HCT116 (cell line): ENCODE data around the gene MOK. TPM values are rescaled to one million over a fixed set of nuclear protein-coding genes. Genes with fewer than 3 reads are reported as not detected.
A peak's percentile ranks its signal among the peaks of the same experiment; 100 is the strongest.

ENCODE experiments used
- ATAC-seq: fragments of 200-7000 bp; cut with Tn5 transposase; 2 replicates; pipeline ENCODE4 v1.9.1; 2020; ENCODE audit warnings: mild to moderate bottlenecking, moderate library complexity
- BruUV-seq: library from RNA; stranded (reverse); fragments of 400-500 nt; replicated peaks from 2 replicates; lab custom pipeline; 2021; lab: Mats Ljungman, UMichigan
- CTCF ChIA-PET: fragments of 300-600 bp; sonication (Branson Sonifier 250); formaldehyde crosslinking; loops from one replicate; lab custom pipeline; 2021; ENCODE audit warnings: antibody characterized with exemption; lab: Charles Lee
- POLR2A ChIA-PET: fragments of 300-600, 350-600 bp; sonication (Branson Sonifier 250); formaldehyde crosslinking; loops from one replicate; lab custom pipeline; 2021; ENCODE audit warnings: antibody characterized with exemption; lab: Charles Lee
- RAD21 ChIA-PET, 2 experiments: fragments of 300-600 bp; sonication (Branson Sonifier 250); formaldehyde crosslinking; loops; one replicate each; lab custom pipeline; 2023; ENCODE audit warnings: low total read pairs in 2 of 2; ENCODE audit not compliant: uncharacterized antibody in 2 of 2, unreplicated experiment in 2 of 2, low non-redundant PET in 1 of 2; lab: Charles Lee
- DNase-seq: peaks from one replicate; pipeline ENCODE4 v3.0.0-alpha.2; 2010; ENCODE audit warnings: low read depth, low spot score
- H2AFZ ChIP-seq: fragments of 200-600 bp; shearing (Covaris generic), sonication (generic); 2 replicates; pipeline ENCODE4 v1.6.1; 2017; ENCODE audit warnings: low read depth, mixed run types, mixed read lengths, antibody characterized with exemption, low read length; ENCODE audit not compliant: poor library complexity, severe bottlenecking
- H3K27ac ChIP-seq: 2 replicates; pipeline ENCODE4 v1.5.1; 2012; ENCODE audit warnings: low read depth, low read length
- H3K27me3 ChIP-seq: fragments of 200-600 bp; sonication (generic); 2 replicates; pipeline ENCODE4 v1.6.1; 2016; ENCODE audit warnings: mixed run types, low read length, mixed read lengths; ENCODE audit not compliant: insufficient read depth
- H3K36me3 ChIP-seq, 2 experiments: fragments of 200-500 bp in 1 of 2; fragments of 200-600 bp in 1 of 2; sonication (Bioruptor generic) in 1 of 2; sonication (generic) in 1 of 2; 2 replicates each; pipeline versions ENCODE4 v1.5.1 to v1.6.1; 2014 to 2016; ENCODE audit warnings: low read length in 2 of 2, inconsistent platforms in 1 of 2, mixed read lengths in 1 of 2, mixed run types in 1 of 2; ENCODE audit not compliant: insufficient read depth in 2 of 2, control insufficient read depth in 1 of 2
- H3K4me1 ChIP-seq, 2 experiments: fragments of 200-600 bp in 1 of 2; sonication (generic) in 1 of 2; 2 replicates each; pipeline versions ENCODE4 v1.5.1 to v1.6.1; 2012 to 2017; ENCODE audit warnings: low read length in 2 of 2, inconsistent platforms in 1 of 2, mild to moderate bottlenecking in 1 of 2, mixed read lengths in 1 of 2, mixed run types in 1 of 2, moderate library complexity in 1 of 2; ENCODE audit not compliant: insufficient read depth in 2 of 2, control insufficient read depth in 1 of 2
- H3K4me2 ChIP-seq: fragments of 200-600 bp; sonication (generic); 2 replicates; pipeline ENCODE4 v1.6.1; 2017; ENCODE audit warnings: mixed run types, low read length, mixed read lengths
- H3K4me3 ChIP-seq, 2 experiments: fragments of 200-600 bp in 1 of 2; sonication (generic) in 1 of 2; replicated peaks in 1 of 2; 2 replicates each; pipeline ENCODE4 v1.5.1; 2011 to 2016; ENCODE audit warnings: low read length in 2 of 2, control low read depth in 1 of 2, low read depth in 1 of 2, mild to moderate bottlenecking in 1 of 2, mixed read lengths in 1 of 2, mixed run types in 1 of 2
- H3K79me2 ChIP-seq: fragments of 200-600 bp; sonication (generic); 2 replicates; pipeline ENCODE4 v1.6.1; 2017; ENCODE audit warnings: mild to moderate bottlenecking, mixed run types, low read length, moderate library complexity, mixed read lengths; ENCODE audit not compliant: insufficient read depth
- H3K9ac ChIP-seq: fragments of 200-600 bp; sonication (generic); 2 replicates; pipeline ENCODE4 v1.6.1; 2016; ENCODE audit warnings: low read length, mixed read lengths
- H3K9me2 ChIP-seq: fragments of 200-600 bp; sonication (generic), shearing (Covaris generic); 2 replicates; pipeline ENCODE4 v1.6.1; 2017; ENCODE audit warnings: mixed run types, mild to moderate bottlenecking, moderate library complexity; ENCODE audit not compliant: insufficient read depth
- H3K9me3 ChIP-seq, 2 experiments: fragments of 200-500 bp in 1 of 2; fragments of 200-600 bp in 1 of 2; sonication (Bioruptor generic) in 1 of 2; sonication (generic) in 1 of 2; 2 replicates each; pipeline ENCODE4 v1.6.1; 2014 to 2017; ENCODE audit warnings: low read length in 2 of 2, mixed read lengths in 2 of 2, inconsistent platforms in 1 of 2, low read depth in 1 of 2, mild to moderate bottlenecking in 1 of 2, mixed run types in 1 of 2, moderate library complexity in 1 of 2; ENCODE audit not compliant: control insufficient read depth in 1 of 2, insufficient read depth in 1 of 2
- H4K20me1 ChIP-seq: fragments of 200-600 bp; sonication (generic), shearing (Covaris generic); 2 replicates; pipeline ENCODE4 v1.6.1; 2017; ENCODE audit warnings: mixed run types, mild to moderate bottlenecking, moderate library complexity; ENCODE audit not compliant: insufficient read depth
- ATF3 ChIP-seq: IDR thresholded peaks from 2 replicates; pipeline ENCODE4 v1.6.1; 2012
- CTCF ChIP-seq, 3 experiments: fragments of 200-600 bp in 1 of 3; sonication (generic) in 1 of 3; IDR thresholded peaks in 2 of 3; conservative IDR thresholded peaks in 1 of 3; 2 replicates each; pipeline ENCODE4 v1.5.1; 2012 to 2017; ENCODE audit warnings: low read depth in 2 of 3, low read length in 2 of 3, antibody characterized with exemption in 1 of 3, borderline replicate concordance in 1 of 3, control low read depth in 1 of 3, mild to moderate bottlenecking in 1 of 3, mixed read lengths in 1 of 3, mixed run types in 1 of 3, moderate library complexity in 1 of 3; ENCODE audit not compliant: insufficient read depth in 1 of 3
- EZH2phosphoT487 ChIP-seq: fragments of 200-600 bp; IDR thresholded peaks from 2 replicates; pipeline ENCODE4 v1.6.1; 2018; ENCODE audit warnings: antibody characterized with exemption, borderline replicate concordance
- MAX ChIP-seq: IDR thresholded peaks from 2 replicates; pipeline ENCODE4 v1.6.1; 2012
- POLR2A ChIP-seq: IDR thresholded peaks from 2 replicates; pipeline ENCODE4 v1.7.0; 2011; ENCODE audit warnings: borderline replicate concordance; ENCODE audit not compliant: insufficient read depth, insufficient read length; ENCODE audit errors: extremely low read depth
- SP1 ChIP-seq: IDR thresholded peaks from 2 replicates; pipeline ENCODE4 v1.6.1; 2012; ENCODE audit warnings: low read depth
- SRF ChIP-seq: IDR thresholded peaks from 2 replicates; pipeline ENCODE4 v1.6.1; 2012; ENCODE audit warnings: low read depth
- TCF7L2 ChIP-seq: IDR thresholded peaks from 2 replicates; pipeline ENCODE4 v1.7.0; 2011; ENCODE audit warnings: borderline replicate concordance, inconsistent platforms; ENCODE audit not compliant: insufficient read depth, insufficient read length; ENCODE audit errors: extremely low read depth
- ZBTB33 ChIP-seq: IDR thresholded peaks from 2 replicates; pipeline ENCODE4 v1.6.1; 2011; ENCODE audit warnings: mild to moderate bottlenecking, low read length, moderate library complexity; ENCODE audit not compliant: insufficient replicate concordance; ENCODE audit errors: extremely low read depth
- intact Hi-C: fragments of 100-400 bp; cut with micrococcal nuclease; formaldehyde crosslinking; loops from 2 replicates; pipeline ENCODE4 v1.10.0; 2022
- total RNA-seq: library from RNA; stranded (reverse); gene quantifications from one replicate; pipeline ENCODE4 v1.2.1, GENCODE V29; 2021; ENCODE audit not compliant: unreplicated experiment

MOK gene
- total RNA-seq, 1 experiment from 2014 or later = 9.4 TPM

GRCh38 chr14:102285106-102285505 lies 19.9 kb downstream of the MOK start:
- DNase-seq (no peak), ATAC-seq (0 out of 2 replicates have a peak, but pooled peaks have one; percentile 52)
- no peaks in the 10 kb centered on the region for H4K20me1 ChIP-seq
- H3K9me2 ChIP-seq = no peaks in the 10 kb centered on the region
- POLR2A ChIA-PET = no interaction called here
- TF ChIP-seq MAX (no peak), TCF7L2 (no peak), EZH2phosphoT487 (no peak), CTCF (IDR thresholded peaks at IDR 0.05 in 2 of 3, conservative IDR thresholded peaks at IDR 0.05 in 1 of 3; ENCODE audit: borderline replicate concordance in 1 of 3, insufficient read depth in 1 of 3, low read depth in 2 of 3, low read length in 2 of 3) (peak in 2 of 3 experiments; percentile 15 to 37; a peak in 2 of 6 replicates), ATF3 (no peak)
- H3K36me3 ChIP-seq = no peaks in the 10 kb centered on the region
- CTCF ChIA-PET = no interaction called here
- no peak overlapping the region for H3K4me3 ChIP-seq
- no peaks in the 10 kb centered on the region for H3K9me3 ChIP-seq
- intact Hi-C loops = no loop called here
- H2AFZ ChIP-seq = no peak overlapping the region
- H3K27me3 ChIP-seq = no peaks in the 10 kb centered on the region
- RAD21 ChIA-PET = interaction anchor here in 1 of 2 experiments (0.5 to 0.6 kb wide), 2 partner anchors 20 to 28 kb away, joined by 3 to 7 read pairs; partner anchors contain the start of gene MOK
- BruUV-seq = no TSS peak
- H3K9ac ChIP-seq = no peak overlapping the region
- H3K27ac ChIP-seq = no peak overlapping the region
- no peak overlapping the region for H3K4me2 ChIP-seq
- no peaks in the 10 kb centered on the region for H3K79me2 ChIP-seq
- H3K4me1 ChIP-seq = peaks cover 12 to 32% of the 10 kb centered on the region in 2 experiments

GRCh38 chr14:102283631-102284129 lies 21.3 kb downstream of the MOK start:
- Histone ChIP-seq H3K4me1 (peaks cover 27 to 46% of the 10 kb centered on the region in 2 experiments), H3K9me3 (no peaks in the 10 kb centered on the region), H3K9me2 (no peaks in the 10 kb centered on the region), H2AFZ (no peak overlapping the region), H3K4me2 (no peak overlapping the region), H3K79me2 (no peaks in the 10 kb centered on the region), H3K9ac (no peak overlapping the region), H3K27me3 (no peaks in the 10 kb centered on the region), H3K4me3 (no peak overlapping the region), H3K27ac (no peak overlapping the region), H4K20me1 (no peaks in the 10 kb centered on the region), H3K36me3 (no peaks in the 10 kb centered on the region)
- ATAC-seq = no peak
- DNase-seq = no peak
- intact Hi-C loops = no loop called here
- no TSS peak for BruUV-seq
- no peak for TF ChIP-seq SRF
- TF ChIP-seq EZH2phosphoT487 = no peak
- no peak for TF ChIP-seq ZBTB33
- TF ChIP-seq SP1 = no peak
- no peak for TF ChIP-seq POLR2A
- CTCF ChIA-PET = no interaction called here
- RAD21 ChIA-PET = no interaction called here
- POLR2A ChIA-PET = interaction anchor here (1.3 kb wide), 1 partner anchor 21 kb away, joined by 3 read pairs; the partner anchor contains the start of gene MOK
